Epidermal melanocyte (primary cell): ENCODE data around the gene OR2AK2.
"Not testable (repeated sequence)": the region's sequence is repeated elsewhere in the genome, so short reads cannot be mapped to it uniquely, and the experiment has no call there.

ENCODE experiments used
- DNase-seq: peaks from one replicate; pipeline ENCODE4 v3.0.0; 2011; ENCODE audit warnings: low spot score; ENCODE audit not compliant: insufficient read length

OR2AK2 gene

GRCh38 chr1:247964933-247965332, at the start of gene OR2AK2:
TSS of gene OR2AK2 (plus strand) at chr1:247965233. CDS start at chr1:247965377, 144 bp downstream.
- DNase-seq: no peak

DNA sequence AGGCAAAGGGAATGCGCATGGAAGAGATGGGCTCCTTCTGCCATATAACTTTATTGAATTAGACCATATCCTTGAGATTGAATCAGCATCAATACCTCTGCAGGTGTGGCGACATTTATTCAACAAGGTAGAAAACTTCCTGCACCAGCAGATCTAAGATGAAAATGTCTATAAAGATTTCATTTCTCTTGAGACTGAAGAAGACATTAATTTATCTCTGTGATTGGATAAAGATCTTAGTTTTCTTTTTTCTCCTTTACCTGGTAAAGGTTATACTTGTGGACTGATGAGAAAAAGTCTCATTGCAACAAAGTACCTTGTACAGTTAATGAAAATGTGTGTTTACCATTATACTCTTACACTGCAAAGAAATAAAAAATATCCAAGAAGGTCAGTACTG, 45.1 kb upstream of the OR2AK2 start, which contains the start of gene OR2T8:
OR2T8 (plus strand) TSS at position 301 of the 400 bp plus-strand sequence. CDS start 766 bp downstream, outside the sequence.
- no peak for DNase-seq

- no peak for DNase-seq
These were observed 41.1 kb upstream of the OR2AK2 start for GRCh38 chr1:247923941-247924340.

- no peak for DNase-seq
These were observed 40.2 kb upstream of the OR2AK2 start, which contains the start of gene OR2AJ1 for GRCh38 chr1:247924868-247925267. TSS of gene OR2AJ1 (plus strand) at chr1:247924889. CDS start at chr1:247933769, 8,880 bp downstream.

DNA sequence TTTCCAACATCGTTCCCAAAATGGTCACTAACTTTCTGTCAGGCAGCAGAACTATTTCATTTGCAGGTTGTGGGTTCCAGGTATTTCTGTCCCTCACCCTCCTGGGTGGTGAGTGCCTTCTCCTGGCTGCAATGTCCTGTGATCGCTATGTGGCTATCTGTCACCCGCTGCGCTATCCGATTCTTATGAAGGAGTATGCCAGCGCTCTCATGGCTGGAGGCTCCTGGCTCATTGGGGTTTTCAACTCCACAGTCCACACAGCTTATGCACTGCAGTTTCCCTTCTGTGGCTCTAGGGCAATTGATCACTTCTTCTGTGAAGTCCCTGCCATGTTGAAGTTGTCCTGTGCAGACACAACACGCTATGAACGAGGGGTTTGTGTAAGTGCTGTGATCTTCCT, 31.0 kb upstream of the OR2AK2 start:
- no peak for DNase-seq

- DNase-seq: no peak
These were observed 29.3 kb upstream of the OR2AK2 start for GRCh38 chr1:247935781-247936180.

DNA sequence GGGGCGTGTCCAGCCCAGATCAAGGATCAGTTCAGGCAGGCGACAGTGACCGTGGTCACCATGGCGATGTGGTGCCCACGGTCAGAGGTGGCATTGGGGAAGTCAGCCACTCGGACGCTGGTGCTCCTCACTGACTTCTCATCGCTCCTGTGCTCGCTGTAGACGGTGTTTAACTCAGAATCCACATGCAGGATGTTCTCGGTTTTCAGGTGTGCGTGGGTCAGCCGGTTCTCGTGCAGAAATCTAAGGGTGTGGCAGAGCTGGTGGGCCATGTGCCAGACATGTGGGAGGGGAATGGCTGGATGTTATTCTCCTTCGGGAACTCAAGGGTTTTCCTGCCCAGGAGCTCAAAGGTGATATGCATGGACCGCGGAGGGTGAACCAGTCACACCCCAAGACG, 28.6 kb upstream of the OR2AK2 start:
- DNase-seq: no peak

GRCh38 chr1:247936965-247937734, 27.9 kb upstream of the OR2AK2 start:
- not testable (repeated sequence) for DNase-seq

GRCh38 chr1:247942624-247943023, 22.4 kb upstream of the OR2AK2 start:
- no peak for DNase-seq

DNA sequence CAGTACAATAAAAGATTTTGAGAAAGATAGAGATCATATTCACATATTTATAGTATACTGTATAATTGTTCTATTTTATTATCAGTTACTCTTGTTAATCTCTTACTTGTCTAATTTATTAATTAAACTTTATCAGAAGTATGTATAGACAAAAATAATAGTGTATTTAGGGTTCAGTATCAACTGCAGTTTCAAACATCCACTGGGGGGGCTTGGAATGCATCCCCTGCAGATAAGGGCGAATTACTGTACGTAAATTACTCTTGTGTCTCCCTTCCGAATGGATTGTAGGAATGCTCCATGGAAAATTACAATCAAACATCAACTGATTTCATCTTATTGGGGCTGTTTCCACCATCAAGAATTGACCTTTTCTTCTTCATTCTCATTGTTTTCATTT, 16.5 kb upstream of the OR2AK2 start, which contains the start of gene OR2L8:
OR2L8 (plus strand) TSS at position 301 of the 400 bp plus-strand sequence; CDS start at position 301, 0 bp downstream.
- DNase-seq: no peak

- DNase-seq: no peak
These were observed 11.6 kb upstream of the OR2AK2 start for GRCh38 chr1:247953408-247953807.

- DNase-seq: no peak
These were observed 3.2 kb upstream of the OR2AK2 start for GRCh38 chr1:247961791-247962190.

- DNase-seq: no peak
These were observed 2.0 kb upstream of the OR2AK2 start for GRCh38 chr1:247962911-247963588.

- DNase-seq: no peak
These were observed 1.6 kb downstream of the OR2AK2 start for GRCh38 chr1:247966532-247967204.

DNA sequence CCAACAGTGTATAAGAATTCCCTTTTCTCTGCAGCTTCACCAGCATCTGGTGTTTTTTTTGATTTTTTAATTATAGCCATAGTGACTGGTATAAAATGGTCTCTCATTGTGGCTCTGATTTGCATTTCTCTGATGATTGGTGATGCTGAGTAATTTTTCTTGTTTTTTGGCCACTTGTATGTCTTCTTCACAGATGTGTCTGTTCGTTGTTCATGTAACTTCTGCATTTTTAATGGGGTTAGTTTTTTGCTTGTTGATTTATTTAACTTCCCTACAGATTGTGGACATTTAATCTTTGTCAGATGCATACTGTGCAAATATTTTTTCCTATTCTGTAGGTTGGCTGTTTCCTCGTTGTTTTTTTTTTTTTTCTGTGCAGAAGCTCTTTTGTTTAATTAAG, 28.0 kb downstream of the OR2AK2 start:
- no peak for DNase-seq

DNA sequence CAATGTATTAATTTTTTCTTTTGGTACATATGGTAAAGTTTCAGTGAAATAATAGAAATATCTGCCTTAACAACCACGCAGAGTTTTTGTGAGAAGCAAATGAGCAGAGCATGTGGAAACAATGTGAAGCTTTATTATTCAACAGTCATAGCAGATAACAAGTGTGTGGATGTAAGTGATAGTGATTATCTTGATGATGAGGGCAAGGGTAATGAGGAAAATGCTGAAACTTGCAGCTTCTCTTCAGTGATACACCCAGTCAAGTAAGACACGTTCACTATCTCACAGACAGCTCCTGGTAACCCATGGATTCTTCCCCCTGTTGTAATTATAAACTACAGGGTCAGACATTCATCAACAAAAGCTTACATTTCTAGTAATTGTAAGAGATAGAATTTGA, 33.8 kb downstream of the OR2AK2 start:
- no peak for DNase-seq

- DNase-seq: no peak
These were observed 35.1 kb downstream of the OR2AK2 start for GRCh38 chr1:248000169-248000568.

DNA sequence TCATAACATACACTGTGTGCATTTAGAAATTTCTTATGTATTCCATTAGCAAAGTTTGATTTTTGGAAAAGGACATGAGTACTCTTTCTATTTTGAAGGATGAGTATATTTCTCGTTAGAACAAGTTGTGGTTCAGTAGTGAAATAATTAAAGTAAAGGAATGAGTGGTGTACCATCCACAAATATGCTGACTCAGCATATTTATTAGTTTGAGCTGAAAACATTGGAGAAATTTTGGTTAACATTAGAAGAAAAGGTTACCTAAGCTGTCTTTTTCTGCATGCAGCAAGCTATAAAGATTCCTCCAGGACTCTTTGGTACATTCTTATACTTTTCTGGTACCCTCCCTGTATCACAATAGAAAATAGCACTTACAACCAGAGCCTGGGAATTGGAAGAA, 42.7 kb downstream of the OR2AK2 start:
- no peak for DNase-seq

GRCh38 chr1:248009681-248010080, 44.6 kb downstream of the OR2AK2 start:
- DNase-seq: no peak

DNA sequence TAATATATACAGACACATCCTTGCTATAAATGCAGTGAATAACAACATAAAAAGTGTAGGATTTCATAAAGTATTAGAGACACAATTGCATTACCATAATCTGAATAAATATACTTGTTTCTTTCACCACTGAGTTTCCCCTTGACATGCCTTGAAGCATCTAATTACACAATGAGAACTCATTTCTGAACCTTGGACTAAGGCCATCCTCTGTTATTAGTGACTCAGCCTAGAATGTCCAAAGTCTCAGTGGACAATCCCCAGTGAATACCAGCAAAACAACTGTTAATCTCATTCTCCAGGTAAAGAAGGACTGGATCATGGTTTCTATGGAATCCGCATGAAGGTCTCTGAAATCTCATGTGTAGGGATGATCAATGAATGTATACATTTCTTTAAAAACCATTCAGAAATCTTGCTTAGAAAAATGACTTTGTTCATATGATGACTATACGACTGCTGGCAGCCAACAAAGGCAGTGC, 48.2 kb downstream of the OR2AK2 start, which contains the start of gene OR2L5:
OR2L5 (plus strand) TSS at position 432 of the 482 bp plus-strand sequence. CDS start 8,288 bp downstream, outside the sequence.
- no peak for DNase-seq

DNA sequence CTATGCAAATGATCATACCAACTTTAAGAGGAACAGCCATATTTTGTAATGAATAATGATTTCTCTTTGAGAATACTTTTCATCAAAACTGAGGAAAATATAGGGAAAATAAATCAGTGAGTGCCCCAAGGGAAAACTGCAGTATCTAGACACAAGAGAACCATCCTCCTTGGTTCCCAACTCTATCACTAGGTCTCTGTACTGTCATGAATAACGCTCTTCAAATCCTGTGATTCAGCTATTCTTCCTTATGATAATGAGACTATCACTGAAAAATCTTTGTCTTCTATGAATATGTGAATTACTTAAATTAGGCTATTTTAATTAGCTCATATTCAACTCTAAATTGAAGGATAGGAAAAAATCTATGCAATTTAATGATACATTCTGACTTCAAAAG, 50.8 kb downstream of the OR2AK2 start:
- no peak for DNase-seq
